ENCODE measurements around the gene MATN4.

DNA sequence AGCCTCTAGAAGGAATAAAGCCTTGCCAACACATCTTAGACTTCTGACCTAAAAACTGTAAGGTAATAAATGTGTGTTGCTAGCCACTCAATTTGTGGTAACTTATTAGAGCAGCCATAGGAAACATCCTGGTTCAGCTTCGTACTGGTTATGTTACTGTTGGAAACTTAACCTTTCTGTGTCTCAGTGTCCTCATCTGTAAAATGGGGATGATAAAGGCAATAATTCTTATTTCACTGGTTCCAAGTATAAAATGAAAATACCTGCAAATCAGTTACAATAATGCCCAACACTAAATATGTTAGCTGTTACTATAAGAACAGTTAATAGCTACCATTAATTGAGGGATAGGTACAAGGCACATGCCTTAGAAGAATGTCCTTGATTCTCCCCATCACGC, 15.8 kb downstream of the MATN4 start:
- TF ChIP-seq, protein P1, sequence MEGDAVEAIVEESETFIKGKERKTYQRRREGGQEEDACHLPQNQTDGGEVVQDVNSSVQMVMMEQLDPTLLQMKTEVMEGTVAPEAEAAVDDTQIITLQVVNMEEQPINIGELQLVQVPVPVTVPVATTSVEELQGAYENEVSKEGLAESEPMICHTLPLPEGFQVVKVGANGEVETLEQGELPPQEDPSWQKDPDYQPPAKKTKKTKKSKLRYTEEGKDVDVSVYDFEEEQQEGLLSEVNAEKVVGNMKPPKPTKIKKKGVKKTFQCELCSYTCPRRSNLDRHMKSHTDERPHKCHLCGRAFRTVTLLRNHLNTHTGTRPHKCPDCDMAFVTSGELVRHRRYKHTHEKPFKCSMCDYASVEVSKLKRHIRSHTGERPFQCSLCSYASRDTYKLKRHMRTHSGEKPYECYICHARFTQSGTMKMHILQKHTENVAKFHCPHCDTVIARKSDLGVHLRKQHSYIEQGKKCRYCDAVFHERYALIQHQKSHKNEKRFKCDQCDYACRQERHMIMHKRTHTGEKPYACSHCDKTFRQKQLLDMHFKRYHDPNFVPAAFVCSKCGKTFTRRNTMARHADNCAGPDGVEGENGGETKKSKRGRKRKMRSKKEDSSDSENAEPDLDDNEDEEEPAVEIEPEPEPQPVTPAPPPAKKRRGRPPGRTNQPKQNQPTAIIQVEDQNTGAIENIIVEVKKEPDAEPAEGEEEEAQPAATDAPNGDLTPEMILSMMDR (IDR thresholded peaks at IDR 0.05): no peak
- TF ChIP-seq POLR2A (IDR thresholded peaks at IDR 0.05): no peak
